Activated CD8-positive, alpha-beta T cell treated with anti-CD3 and anti-CD28 coated beads for 36 hours (primary cell): ENCODE data around the gene KLF7. TPM values are rescaled to one million over a fixed set of nuclear protein-coding genes. Genes with fewer than 3 reads are reported as not detected.

Source experiments
- ATAC-seq: fragments of 200-7000 bp; cut with Tn5 transposase; one replicate; pipeline ENCODE4 v1.10.0; 2021; ENCODE audit warnings: mild to moderate bottlenecking, moderate library complexity
- CTCF ChIA-PET: fragments of 350-600 bp; sonication (Branson Sonifier 250); formaldehyde crosslinking; loops from one replicate; lab custom pipeline; 2021; ENCODE audit warnings: antibody characterized with exemption; lab: Charles Lee
- POLR2A ChIA-PET: fragments of 350-600 bp; sonication (Branson Sonifier 250); formaldehyde crosslinking; loops from one replicate; lab custom pipeline; 2021; ENCODE audit warnings: antibody characterized with exemption; lab: Charles Lee
- DNase-seq: peaks from one replicate; pipeline ENCODE4 v3.0.0-alpha.2; 2020
- H3K27ac Mint-ChIP-seq: one replicate; pipeline ENCODE4 v1.8.0; 2021; ENCODE audit warnings: mild to moderate bottlenecking, mixed read lengths
- H3K27me3 Mint-ChIP-seq: one replicate; pipeline ENCODE4 v1.8.0; 2021; ENCODE audit warnings: mixed read lengths
- H3K36me3 Mint-ChIP-seq: one replicate; pipeline ENCODE4 v1.8.0; 2021; ENCODE audit warnings: low read depth, mixed read lengths
- H3K4me1 Mint-ChIP-seq: one replicate; pipeline ENCODE4 v1.8.0; 2021; ENCODE audit warnings: low read depth, mixed read lengths
- H3K4me3 Mint-ChIP-seq: one replicate; pipeline ENCODE4 v1.8.0; 2021; ENCODE audit warnings: mild to moderate bottlenecking, moderate library complexity, mixed read lengths
- H3K9me3 Mint-ChIP-seq: one replicate; pipeline ENCODE4 v1.8.0; 2021; ENCODE audit warnings: mixed read lengths
- CTCF ChIP-seq: fragments of 200-600 bp; IDR thresholded peaks from one replicate; pipeline ENCODE4 v1.8.0; 2022; ENCODE audit warnings: antibody characterized with exemption, mild to moderate bottlenecking
- intact Hi-C: fragments of 100-400 bp; cut with micrococcal nuclease; formaldehyde crosslinking; loops from one replicate; pipeline ENCODE4 v1.10.0; 2022
- total RNA-seq, 2 experiments: library from RNA; stranded (reverse); gene quantifications; one replicate each; pipeline ENCODE4 v1.2.3, GENCODE V29; 2021

Gene KLF7
- total RNA-seq, 2 experiments from 2014 or later = 9.8 to 10.0 TPM

DNA sequence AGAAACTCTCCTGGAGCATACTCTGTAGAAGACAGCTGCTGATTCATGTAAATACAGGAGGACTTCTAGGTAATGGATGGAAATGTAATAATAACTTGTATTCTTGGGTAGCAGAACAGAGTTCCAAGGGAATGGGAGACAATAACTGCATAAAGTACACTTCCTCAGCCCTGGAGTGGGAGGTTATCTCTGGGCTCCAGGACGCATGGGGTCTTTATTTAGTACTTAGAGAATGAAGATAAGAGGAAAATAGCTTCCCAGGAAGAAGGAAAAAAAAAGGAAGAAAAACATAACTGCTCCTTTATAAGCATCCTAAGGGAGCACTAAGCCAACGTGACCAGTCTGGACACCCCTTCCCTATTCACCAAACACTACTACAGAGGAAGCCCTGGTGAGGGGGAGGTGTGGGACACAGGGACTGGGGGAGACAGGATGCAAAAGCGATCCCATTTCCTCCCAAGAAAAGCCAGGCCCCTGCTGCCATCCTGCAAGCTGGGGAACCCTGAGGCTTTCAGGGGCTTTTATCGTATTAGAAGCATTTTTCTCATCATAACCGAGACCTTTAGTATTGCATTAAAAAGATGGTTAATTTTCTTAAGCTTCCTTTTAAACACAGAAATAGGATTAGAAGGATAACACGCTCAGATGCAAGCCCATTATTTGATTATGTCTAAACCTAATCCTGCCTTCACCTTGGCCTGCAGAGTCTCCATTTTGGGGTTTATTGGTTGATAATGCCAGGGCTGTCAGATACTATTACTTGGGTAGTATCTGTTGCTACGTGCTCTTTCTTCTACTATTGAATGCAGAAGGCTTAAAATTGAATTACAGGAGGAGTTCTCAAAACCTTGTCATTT, 78.5 kb downstream of the KLF7 start:
- peaks cover 14% of the 10 kb centered on the region for H3K36me3 Mint-ChIP-seq
- CTCF ChIA-PET = no interaction called here

DNA sequence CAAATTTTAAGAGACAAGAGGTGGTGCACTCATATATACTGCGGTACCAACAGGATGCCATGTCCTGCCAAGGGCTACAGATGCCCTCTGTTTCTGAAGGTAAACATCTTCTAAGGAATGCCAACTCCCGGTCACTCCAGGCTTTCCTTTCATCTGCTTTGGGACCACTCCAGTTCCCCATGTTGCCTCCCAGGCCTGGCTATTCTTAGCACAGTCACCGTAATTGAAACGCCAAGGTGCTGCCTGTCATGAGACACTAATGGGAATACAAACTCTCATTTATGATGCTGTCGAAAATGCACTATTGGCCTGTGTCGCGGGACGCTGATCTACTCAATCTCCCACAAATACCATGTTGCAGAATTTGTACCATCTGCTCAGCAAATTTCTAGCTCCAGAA, 79.6 kb downstream of the KLF7 start:
- H3K27me3 Mint-ChIP-seq = no peaks in the 10 kb centered on the region
- H3K4me3 Mint-ChIP-seq = no peak overlapping the region
- H3K36me3 Mint-ChIP-seq = peaks cover 13% of the 10 kb centered on the region
- peaks cover 29% of the 10 kb centered on the region for H3K4me1 Mint-ChIP-seq
- POLR2A ChIA-PET = no interaction called here
- no peak overlapping the region for H3K27ac Mint-ChIP-seq
- TF ChIP-seq CTCF = no peak
- CTCF ChIA-PET = no interaction called here
- DNase-seq (no peak), ATAC-seq (no peak)
- intact Hi-C loops = no loop called here
- H3K9me3 Mint-ChIP-seq = no peaks in the 10 kb centered on the region

More for the DNA sequence above, 78.5 kb downstream of the KLF7 start:
- TF ChIP-seq CTCF = no peak
- no peak overlapping the region for H3K4me3 Mint-ChIP-seq
- H3K27ac Mint-ChIP-seq = no peak overlapping the region
- POLR2A ChIA-PET = no interaction called here
- ATAC-seq = no peak
- peaks cover 35% of the 10 kb centered on the region for H3K4me1 Mint-ChIP-seq
- no peaks in the 10 kb centered on the region for H3K27me3 Mint-ChIP-seq
- peaks cover 3% of the 10 kb centered on the region for H3K9me3 Mint-ChIP-seq
- DNase-seq = no peak
- intact Hi-C loops = no loop called here

DNA sequence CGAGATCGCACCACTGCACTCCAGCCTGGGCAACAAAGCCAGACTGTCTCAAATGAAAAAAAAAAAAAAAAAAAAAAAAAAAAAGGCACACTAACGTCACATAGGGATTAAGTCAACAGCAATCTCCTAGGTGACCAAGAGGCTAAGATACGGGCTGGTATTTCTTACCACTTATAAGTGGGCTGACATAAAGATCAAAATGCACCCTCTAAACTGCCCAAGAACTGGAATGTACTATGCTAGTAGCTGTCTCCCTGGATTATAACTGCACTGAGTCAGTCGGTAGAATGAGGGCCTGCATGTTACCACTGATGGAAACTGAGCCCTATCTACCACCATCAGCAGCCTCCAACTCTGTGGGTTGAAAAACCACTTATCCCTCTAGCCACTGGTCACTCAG, 80.6 kb downstream of the KLF7 start:
- intact Hi-C loops = no loop called here
- Mint-ChIP-seq H3K9me3 (no peaks in the 10 kb centered on the region), H3K27ac (no peak overlapping the region), H3K4me3 (no peak overlapping the region), H3K4me1 (peaks cover 20% of the 10 kb centered on the region), H3K27me3 (no peaks in the 10 kb centered on the region), H3K36me3 (peaks cover 23% of the 10 kb centered on the region)
- TF ChIP-seq CTCF = no peak
- ChIA-PET POLR2A (no interaction called here), CTCF (no interaction called here)
- DNase-seq = no peak
- ATAC-seq = no peak

DNA sequence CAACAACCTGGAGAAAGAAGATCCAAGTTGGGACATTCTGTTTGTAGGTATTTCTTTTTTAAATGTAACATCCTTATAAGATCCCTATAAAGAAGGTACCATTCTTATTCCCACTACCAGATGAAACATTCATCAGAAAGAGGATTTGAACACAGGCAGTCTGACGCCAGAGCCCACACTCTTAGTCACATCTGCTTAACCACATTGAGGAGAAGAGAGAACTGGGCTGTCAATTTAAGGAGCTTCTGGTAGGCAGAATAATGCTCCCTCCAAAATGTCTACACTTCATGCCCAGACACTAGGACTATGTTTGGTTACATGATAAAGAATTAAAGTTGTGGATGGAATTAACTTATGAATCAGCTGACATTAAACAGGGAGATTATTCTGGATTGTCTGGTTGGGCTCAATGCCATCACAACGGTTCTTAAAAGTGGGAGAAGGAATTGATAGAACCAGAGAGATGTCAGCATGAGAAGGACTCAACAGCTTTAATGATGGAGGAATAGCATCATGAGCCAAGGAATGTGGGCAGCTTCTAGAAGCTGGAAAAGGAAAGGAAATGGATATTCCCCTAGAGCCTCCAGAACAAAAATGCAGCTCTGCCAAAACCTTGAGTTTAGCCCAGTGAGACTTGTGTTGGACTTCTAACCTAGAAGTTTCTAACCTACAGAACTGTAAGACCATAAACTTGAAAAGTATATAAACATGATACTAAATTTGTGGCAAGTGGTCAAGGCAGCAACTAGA, 82.2 kb downstream of the KLF7 start:
- no peak for TF ChIP-seq CTCF
- no peaks in the 10 kb centered on the region for H3K9me3 Mint-ChIP-seq
- H3K4me3 Mint-ChIP-seq = no peak overlapping the region
- H3K36me3 Mint-ChIP-seq = peaks cover 27% of the 10 kb centered on the region
- CTCF ChIA-PET = interaction anchor here (1.4 kb wide), 1 partner anchor 9 kb away, joined by 5 read pairs; no protein-coding TSS in a partner anchor
- H3K27ac Mint-ChIP-seq = no peak overlapping the region
- H3K4me1 Mint-ChIP-seq = peaks cover 5% of the 10 kb centered on the region
- ATAC-seq = no peak
- POLR2A ChIA-PET = interaction anchor here (0.6 kb wide), 1 partner anchor 10 kb away, joined by 3 read pairs; no protein-coding TSS in a partner anchor
- DNase-seq = no peak
- H3K27me3 Mint-ChIP-seq = no peaks in the 10 kb centered on the region
- intact Hi-C loops = no loop called here

DNA sequence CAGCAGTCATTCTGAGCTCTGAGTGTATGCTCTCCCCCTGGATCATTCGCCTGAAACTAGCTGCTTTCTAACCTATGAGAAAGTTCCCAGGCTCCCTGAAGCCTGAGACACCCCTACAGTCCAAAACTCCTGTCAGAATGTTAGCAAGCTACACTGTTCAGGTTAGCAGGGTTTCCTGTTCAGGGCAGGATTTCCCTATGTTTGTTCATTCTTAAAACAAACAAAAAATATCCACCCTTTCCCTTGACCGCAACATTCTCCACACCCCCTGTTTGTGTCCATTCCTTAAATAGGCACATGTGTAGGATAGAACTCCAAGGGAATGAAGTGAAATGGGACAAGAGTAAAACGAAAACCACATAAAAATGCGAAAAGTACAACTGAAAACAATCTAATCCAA, 83.1 kb downstream of the KLF7 start:
- no peak overlapping the region for H3K27ac Mint-ChIP-seq
- no peak overlapping the region for H3K4me3 Mint-ChIP-seq
- no peaks in the 10 kb centered on the region for H3K9me3 Mint-ChIP-seq
- intact Hi-C loops = no loop called here
- no peaks in the 10 kb centered on the region for H3K27me3 Mint-ChIP-seq
- no peak for TF ChIP-seq CTCF
- ChIA-PET POLR2A (interaction anchor here (0.6 kb wide), 1 partner anchor 9 kb away, joined by 3 read pairs; no protein-coding TSS in a partner anchor), CTCF (no interaction called here)
- no peak for ATAC-seq
- no peak for DNase-seq
- H3K36me3 Mint-ChIP-seq = peaks cover 27% of the 10 kb centered on the region
- no peaks in the 10 kb centered on the region for H3K4me1 Mint-ChIP-seq
